Measurements from ENCODE around the gene ARL15. TPM values are rescaled to one million over a fixed set of nuclear protein-coding genes. Genes with fewer than 3 reads are reported as not detected.

ARL15 gene
- total and polyA plus RNA-seq, 2 of the 4 experiments (the other 2 are of a cell fraction): 7.3 to 19.2 TPM

GRCh38 chr5:53948598-53948997 lies 361.8 kb downstream of the ARL15 start:
- no CpG with 5 or more reads among the region's 4 CpGs for WGBS, 2 experiments (ENCODE audit: extremely low coverage in 2 of 2, insufficient read length in 1 of 2)
- ATAC-seq (ENCODE audit: low read depth) (no peak), DNase-seq (no peak)
- no peaks in the 10 kb centered on the region for H4K20me1 ChIP-seq (ENCODE audit: insufficient read depth, low read length)
- intact Hi-C loops (cut with micrococcal nuclease): no loop called here
- H3K27ac ChIP-seq (ENCODE audit: insufficient read depth, low read length): no peak overlapping the region
- no peak overlapping the region for H2AK9ac ChIP-seq (replicated peaks; ENCODE audit: low read depth, low read length, poor library complexity)
- H2AK5ac ChIP-seq (ENCODE audit: low read depth, low read length): no peak overlapping the region
- no peak overlapping the region for H4K5ac ChIP-seq (ENCODE audit: low read depth, low read length)
- H2BK120ac ChIP-seq (ENCODE audit: low read depth, low read length): no peak overlapping the region
- no peak overlapping the region for H4K91ac ChIP-seq (ENCODE audit: insufficient read depth, low read depth, low read length)
- H3K79me1 ChIP-seq (ENCODE audit: low read depth in 1 of 2, low read length in 2 of 2): no peaks in the 10 kb centered on the region
- H2BK15ac ChIP-seq (ENCODE audit: low read depth, low read length): no peak overlapping the region
- no peak overlapping the region for H4K8ac ChIP-seq (ENCODE audit: low read depth in 2 of 2, low read length in 2 of 2)
- TF ChIP-seq MXI1 (IDR thresholded peaks at IDR 0.05; ENCODE audit: borderline replicate concordance, low read depth, low read length) (no peak), MAFK (IDR thresholded peaks at IDR 0.05; ENCODE audit: low read depth, low read length) (peak; percentile 97)
- in situ Hi-C loops (cut with MboI; ENCODE audit: low sequenced_read_pairs): no loop called here
- H3K14ac ChIP-seq (replicated peaks; ENCODE audit: low read depth, low read length): no peak overlapping the region
- no peak overlapping the region for H3K18ac ChIP-seq (ENCODE audit: low read depth, low read length)
- ChIA-PET CTCF (no interaction called here), POLR2A (ENCODE audit: unreplicated experiment) (no interaction called here)
- no peaks in the 10 kb centered on the region for H3K36me3 ChIP-seq (ENCODE audit: control insufficient read depth, insufficient read depth, low read length)
- H3K9me1 ChIP-seq (ENCODE audit: insufficient read depth, low read length): peaks cover 4% of the 10 kb centered on the region
- no peak overlapping the region for H2AFZ ChIP-seq (replicated peaks; ENCODE audit: low read length, poor library complexity)
- no peak overlapping the region for H3K9ac ChIP-seq (ENCODE audit: low read depth, low read length)
- H2BK20ac ChIP-seq (ENCODE audit: low read depth, low read length): no peak overlapping the region
- BruUV-seq (replicated peaks): no TSS peak
- dilution Hi-C loops (cut with HindIII; ENCODE audit: low sequenced_read_pairs, unreplicated experiment): no loop called here
- H2BK5ac ChIP-seq (ENCODE audit: low read depth, low read length, poor library complexity, severe bottlenecking): no peak overlapping the region
- H3K9me3 ChIP-seq (ENCODE audit: control insufficient read depth, insufficient read depth, low read length): no peaks in the 10 kb centered on the region
- H3K23ac ChIP-seq (ENCODE audit: low read depth, low read length): no peak overlapping the region
- H3K4ac ChIP-seq (ENCODE audit: low read depth, low read length): no peak overlapping the region
- H3K4me1 ChIP-seq (ENCODE audit: control insufficient read depth, insufficient read depth, low read length): peaks cover 6% of the 10 kb centered on the region
- H3K4me3 ChIP-seq (ENCODE audit: insufficient read depth, low read depth, low read length): no peak overlapping the region
- no peaks in the 10 kb centered on the region for H3K27me3 ChIP-seq (ENCODE audit: control insufficient read depth, insufficient read depth, low read length)
- no peak overlapping the region for H3K4me2 ChIP-seq (ENCODE audit: low read depth, low read length)
- H3K56ac ChIP-seq (ENCODE audit: extremely low read depth, insufficient read depth, low read length): no peak overlapping the region
